ENCODE measurements around the gene MAP7D2. TPM values are rescaled to one million over a fixed set of nuclear protein-coding genes. Genes with fewer than 3 reads are reported as not detected.

MAP7D2 gene
- total and polyA plus RNA-seq, 11 donors, result 0.11 to 0.76 (median 0.48) TPM

- Histone ChIP-seq H3K27ac (no peak overlapping the region), H3K27me3 (peaks cover 0 to 5% (median 0%) of the 10 kb centered on the region in 9 donors), H3K4me1 (no peaks in the 10 kb centered on the region), H3K4me3 (no peak overlapping the region), H3K36me3 (no peaks in the 10 kb centered on the region), H3K9me3 (no peaks in the 10 kb centered on the region)
- 83 to 94% (median 86%) methylated on average over 6 of the region's 6 CpGs for WGBS, 4 donors
- DNase-seq (no peak), ATAC-seq (no peak)
- no peak for TF ChIP-seq POLR2A (IDR thresholded peaks at IDR 0.05)
- TF ChIP-seq, protein P1, sequence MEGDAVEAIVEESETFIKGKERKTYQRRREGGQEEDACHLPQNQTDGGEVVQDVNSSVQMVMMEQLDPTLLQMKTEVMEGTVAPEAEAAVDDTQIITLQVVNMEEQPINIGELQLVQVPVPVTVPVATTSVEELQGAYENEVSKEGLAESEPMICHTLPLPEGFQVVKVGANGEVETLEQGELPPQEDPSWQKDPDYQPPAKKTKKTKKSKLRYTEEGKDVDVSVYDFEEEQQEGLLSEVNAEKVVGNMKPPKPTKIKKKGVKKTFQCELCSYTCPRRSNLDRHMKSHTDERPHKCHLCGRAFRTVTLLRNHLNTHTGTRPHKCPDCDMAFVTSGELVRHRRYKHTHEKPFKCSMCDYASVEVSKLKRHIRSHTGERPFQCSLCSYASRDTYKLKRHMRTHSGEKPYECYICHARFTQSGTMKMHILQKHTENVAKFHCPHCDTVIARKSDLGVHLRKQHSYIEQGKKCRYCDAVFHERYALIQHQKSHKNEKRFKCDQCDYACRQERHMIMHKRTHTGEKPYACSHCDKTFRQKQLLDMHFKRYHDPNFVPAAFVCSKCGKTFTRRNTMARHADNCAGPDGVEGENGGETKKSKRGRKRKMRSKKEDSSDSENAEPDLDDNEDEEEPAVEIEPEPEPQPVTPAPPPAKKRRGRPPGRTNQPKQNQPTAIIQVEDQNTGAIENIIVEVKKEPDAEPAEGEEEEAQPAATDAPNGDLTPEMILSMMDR (IDR thresholded peaks at IDR 0.05), result no peak
- intact Hi-C loops (cut with DNase I), result no loop called here
Measured at GRCh38 chrX:20037186-20037585, 79.5 kb downstream of the MAP7D2 start.

DNA sequence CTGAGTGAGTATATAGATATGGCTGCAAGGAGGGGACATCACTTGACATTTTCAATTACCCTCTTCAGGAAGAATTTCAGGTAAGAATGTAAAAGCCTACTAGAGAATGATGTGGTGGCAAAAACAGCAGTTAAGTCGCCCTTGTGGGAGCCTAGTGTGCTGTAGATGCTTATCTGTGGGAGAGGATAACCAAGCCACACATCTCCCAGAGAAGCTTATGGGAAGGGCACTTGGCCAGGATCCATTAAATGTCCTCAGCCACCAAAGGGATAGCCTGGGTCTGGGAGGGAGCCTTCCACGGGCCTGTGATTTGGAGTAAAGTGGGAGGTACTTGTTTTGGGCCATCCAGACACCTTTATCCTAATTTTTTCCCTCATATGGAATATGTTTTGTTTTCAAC lies 84.5 kb downstream of the MAP7D2 start:
- intact Hi-C loops (cut with DNase I), result no loop called here
- H3K27ac ChIP-seq, result no peak overlapping the region
- no peak for DNase-seq
- H3K9me3 ChIP-seq, result no peaks in the 10 kb centered on the region
- H3K36me3 ChIP-seq, result no peaks in the 10 kb centered on the region
- no peak for TF ChIP-seq POLR2A (IDR thresholded peaks at IDR 0.05)
- TF ChIP-seq, protein P1 (IDR thresholded peaks at IDR 0.05), result no peak
- 63 to 79% (median 66%) methylated on average over 2 of the region's 2 CpGs for WGBS, 4 donors
- no peak overlapping the region for H3K4me3 ChIP-seq
- ATAC-seq, result no peak
- peaks cover 0 to 16% (median 0%) of the 10 kb centered on the region in 9 donors for H3K27me3 ChIP-seq
- H3K4me1 ChIP-seq, result no peaks in the 10 kb centered on the region

- ATAC-seq, result no peak
- no peak for TF ChIP-seq POLR2A (IDR thresholded peaks at IDR 0.05)
- TF ChIP-seq, protein P1 (IDR thresholded peaks at IDR 0.05), result no peak
- no peaks in the 10 kb centered on the region for H3K9me3 ChIP-seq
- WGBS, 4 donors, result 46 to 71% (median 59%) methylated on average over 2 of the region's 2 CpGs
- peaks cover 0 to 12% (median 0%) of the 10 kb centered on the region in 9 donors for H3K27me3 ChIP-seq
- no peaks in the 10 kb centered on the region for H3K4me1 ChIP-seq
- intact Hi-C loops (cut with DNase I), result no loop called here
- no peak overlapping the region for H3K4me3 ChIP-seq
- DNase-seq, result no peak
- H3K36me3 ChIP-seq, result no peaks in the 10 kb centered on the region
- H3K27ac ChIP-seq, result no peak overlapping the region
Measured at GRCh38 chrX:20029728-20030127, 87.0 kb downstream of the MAP7D2 start.

- 64 to 79% (median 72%) methylated on average over 8 of the region's 8 CpGs for WGBS, 4 donors
- TF ChIP-seq POLR2A (IDR thresholded peaks at IDR 0.05), result no peak
- TF ChIP-seq, protein P1 (IDR thresholded peaks at IDR 0.05), result no peak
- Histone ChIP-seq H3K27ac (no peak overlapping the region), H3K4me3 (no peak overlapping the region), H3K4me1 (no peaks in the 10 kb centered on the region), H3K27me3 (peaks cover 0 to 12% (median 0%) of the 10 kb centered on the region in 9 donors), H3K9me3 (no peaks in the 10 kb centered on the region), H3K36me3 (no peaks in the 10 kb centered on the region)
- ATAC-seq (no peak), DNase-seq (no peak)
- intact Hi-C loops (cut with DNase I), result no loop called here
Measured at GRCh38 chrX:20028588-20028987, 88.1 kb downstream of the MAP7D2 start.
